ENCODE results near the gene KLHDC8A.

DNA sequence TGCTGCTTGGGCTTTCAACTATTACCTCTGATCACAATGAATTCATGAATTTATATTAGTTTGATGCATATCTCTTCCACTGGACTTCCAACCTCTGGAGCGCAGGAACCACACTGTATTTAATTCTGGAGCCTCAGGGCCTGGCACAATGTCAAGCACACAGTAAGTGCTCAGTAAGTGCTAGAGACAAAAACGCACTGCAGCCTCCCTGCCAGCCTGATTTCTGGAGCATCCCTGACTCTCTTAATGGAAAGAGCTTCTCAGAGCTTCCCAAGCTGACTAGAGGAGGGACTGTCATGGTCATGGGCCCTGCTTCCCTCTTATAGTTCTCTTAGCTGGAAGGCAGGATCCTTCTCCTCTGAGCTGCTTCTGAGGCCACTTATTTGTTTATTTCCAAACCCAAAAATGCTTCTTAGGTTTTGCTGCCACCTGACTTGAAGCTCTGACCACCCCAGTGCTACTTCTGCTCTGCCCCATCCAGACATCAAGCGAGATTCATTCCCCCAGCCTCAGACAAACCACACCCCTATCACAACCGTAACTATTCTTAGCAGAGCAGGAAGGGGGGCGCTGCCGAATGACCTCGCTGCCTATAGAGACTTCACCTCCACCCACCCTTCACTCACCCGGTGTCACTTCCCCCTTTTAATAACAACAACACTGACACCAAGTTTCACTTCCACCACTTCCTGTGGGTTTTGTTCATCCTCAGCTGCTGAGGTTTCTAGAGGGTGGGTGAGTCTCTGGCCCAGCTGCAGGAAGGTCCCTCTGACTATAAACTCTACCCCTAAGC lies 68.8 kb downstream of the KLHDC8A start:
- TF ChIP-seq, protein P1, sequence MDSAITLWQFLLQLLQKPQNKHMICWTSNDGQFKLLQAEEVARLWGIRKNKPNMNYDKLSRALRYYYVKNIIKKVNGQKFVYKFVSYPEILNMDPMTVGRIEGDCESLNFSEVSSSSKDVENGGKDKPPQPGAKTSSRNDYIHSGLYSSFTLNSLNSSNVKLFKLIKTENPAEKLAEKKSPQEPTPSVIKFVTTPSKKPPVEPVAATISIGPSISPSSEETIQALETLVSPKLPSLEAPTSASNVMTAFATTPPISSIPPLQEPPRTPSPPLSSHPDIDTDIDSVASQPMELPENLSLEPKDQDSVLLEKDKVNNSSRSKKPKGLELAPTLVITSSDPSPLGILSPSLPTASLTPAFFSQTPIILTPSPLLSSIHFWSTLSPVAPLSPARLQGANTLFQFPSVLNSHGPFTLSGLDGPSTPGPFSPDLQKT (IDR thresholded peaks at IDR 0.05; ENCODE audit: borderline replicate concordance, low read depth, low read length): no peak
- TF ChIP-seq FEZF1 (tag by site-specific recombination; IDR thresholded peaks at IDR 0.05): no peak
- TF ChIP-seq KLF9 (tag by site-specific recombination; IDR thresholded peaks at IDR 0.05; ENCODE audit: low read depth): no peak
- no peak for TF ChIP-seq YY1 (tag by site-specific recombination; IDR thresholded peaks at IDR 0.05)
- TF ChIP-seq, protein P2, sequence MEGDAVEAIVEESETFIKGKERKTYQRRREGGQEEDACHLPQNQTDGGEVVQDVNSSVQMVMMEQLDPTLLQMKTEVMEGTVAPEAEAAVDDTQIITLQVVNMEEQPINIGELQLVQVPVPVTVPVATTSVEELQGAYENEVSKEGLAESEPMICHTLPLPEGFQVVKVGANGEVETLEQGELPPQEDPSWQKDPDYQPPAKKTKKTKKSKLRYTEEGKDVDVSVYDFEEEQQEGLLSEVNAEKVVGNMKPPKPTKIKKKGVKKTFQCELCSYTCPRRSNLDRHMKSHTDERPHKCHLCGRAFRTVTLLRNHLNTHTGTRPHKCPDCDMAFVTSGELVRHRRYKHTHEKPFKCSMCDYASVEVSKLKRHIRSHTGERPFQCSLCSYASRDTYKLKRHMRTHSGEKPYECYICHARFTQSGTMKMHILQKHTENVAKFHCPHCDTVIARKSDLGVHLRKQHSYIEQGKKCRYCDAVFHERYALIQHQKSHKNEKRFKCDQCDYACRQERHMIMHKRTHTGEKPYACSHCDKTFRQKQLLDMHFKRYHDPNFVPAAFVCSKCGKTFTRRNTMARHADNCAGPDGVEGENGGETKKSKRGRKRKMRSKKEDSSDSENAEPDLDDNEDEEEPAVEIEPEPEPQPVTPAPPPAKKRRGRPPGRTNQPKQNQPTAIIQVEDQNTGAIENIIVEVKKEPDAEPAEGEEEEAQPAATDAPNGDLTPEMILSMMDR (tag by site-specific recombination; IDR thresholded peaks at IDR 0.05): no peak
- no peak for TF ChIP-seq ZBTB7A (tag by site-specific recombination; IDR thresholded peaks at IDR 0.05; ENCODE audit: low read depth)
- TF ChIP-seq ZFP41 (tag by site-specific recombination; IDR thresholded peaks at IDR 0.05; ENCODE audit: borderline replicate concordance): no peak
- TF ChIP-seq ZNF830 (tag by site-specific recombination; IDR thresholded peaks at IDR 0.05; ENCODE audit: low read depth): no peak

All from HEK293 (cell line).